Sigmoid colon (tissue), 7 donors: ENCODE measurements around the gene GSG1L. TPM values are rescaled to one million over a fixed set of nuclear protein-coding genes. Genes with fewer than 3 reads are reported as not detected.

Experiments used
- DNase-seq: peaks from one replicate; pipeline ENCODE4 v3.0.0-alpha.2; 2019
- H3K27ac ChIP-seq, 4 donors: fragments of 200-600 bp; sonication (generic); one replicate each; pipeline ENCODE4 v1.5.1; 2016 to 2019; ENCODE audit warnings: mild to moderate bottlenecking in 1 of 4
- H3K27me3 ChIP-seq, 3 donors: fragments of 200-600 bp; sonication (generic); one replicate each; pipeline ENCODE4 v1.5.1; 2019; ENCODE audit warnings: mild to moderate bottlenecking in 1 of 3
- H3K36me3 ChIP-seq, 4 donors: fragments of 200-600 bp; sonication (generic); one replicate each; pipeline ENCODE4 v1.5.1; 2016 to 2019
- H3K4me1 ChIP-seq, 4 donors: fragments of 200-600 bp; sonication (generic); one replicate each; pipeline ENCODE4 v1.5.1; 2017 to 2019
- H3K4me3 ChIP-seq, 4 donors: fragments of 200-600 bp; sonication (generic); one replicate each; pipeline ENCODE4 v1.5.1; 2017 to 2019; ENCODE audit warnings: mild to moderate bottlenecking in 2 of 4, moderate library complexity in 1 of 4
- H3K9me3 ChIP-seq, 4 donors: fragments of 200-600 bp in 3 of 4; sonication (generic) in 3 of 4; one replicate each; pipeline versions ENCODE4 v1.5.1 to v1.6.1; 2013 to 2019
- CTCF ChIP-seq, 4 experiments: fragments of 450-650 bp in 3 of 4; fragments of 200-600 bp in 1 of 4; IDR thresholded peaks; one replicate each; pipeline ENCODE4 v1.5.1; 2016 to 2019; ENCODE audit warnings: antibody characterized with exemption in 4 of 4, mild to moderate bottlenecking in 3 of 4, moderate library complexity in 2 of 4
- EP300 ChIP-seq, 4 donors: sonication (generic); formaldehyde crosslinking; IDR thresholded peaks; one replicate each; pipeline ENCODE4 v1.6.1; 2017; ENCODE audit warnings: antibody characterized with exemption in 4 of 4
- POLR2A ChIP-seq, 2 donors: fragments of 450-650 bp; IDR thresholded peaks; one replicate each; pipeline ENCODE4 v1.6.1; 2016; ENCODE audit warnings: antibody characterized with exemption in 2 of 2, mild to moderate bottlenecking in 2 of 2, moderate library complexity in 2 of 2
- POLR2AphosphoS5 ChIP-seq, 4 donors: sonication (generic); formaldehyde crosslinking; IDR thresholded peaks; one replicate each; pipeline ENCODE4 v1.6.1; 2017; ENCODE audit warnings: antibody characterized with exemption in 4 of 4
- WGBS, 2 donors: extraction: QIAGEN DNeasy Blood & Tissue Kit; methylation state at CpG; one replicate each; pipeline ENCODE4 v1.1.7; 2013; 5-methylcytosine and 5-hydroxymethylcytosine counted together
- intact Hi-C: fragments of 100-400 bp; cut with DNase I; formaldehyde crosslinking; loops from one replicate; pipeline ENCODE4 v1.15.1; 2023
- polyA plus RNA-seq, 3 donors: library from polyadenylated mRNA; stranded (reverse); fragments of 200-250 nt; gene quantifications; one replicate each; pipeline ENCODE4 v1.2.3, GENCODE V29; 2013
- total RNA-seq, 4 donors: library from RNA; depleted of rRNA; stranded (reverse); fragments of >200 nt; gene quantifications; one replicate each; pipeline ENCODE4 v1.1.0, GENCODE V29; 2016
- donor health status: healthy with polysubstance abuse.
- donor health status: Bipolar disorder and iron deficiency.
- donor health status: healthy.

The GSG1L gene
- total and polyA plus RNA-seq, 7 donors, result 0.25 to 0.66 (median 0.36) TPM; not detected in 2

GRCh38 chr16:28108590-28109247 lies 45.2 kb upstream of the GSG1L start:
- DNase-seq, result no peak
- no peak overlapping the region for H3K27ac ChIP-seq
- peaks cover 42 to 95% (median 59%) of the 10 kb centered on the region in 4 donors for H3K36me3 ChIP-seq
- WGBS, 2 donors, result 77 to 82% methylated on average over 12 of the region's 12 CpGs
- TF ChIP-seq POLR2AphosphoS5 (IDR thresholded peaks at IDR 0.05) (no peak), EP300 (IDR thresholded peaks at IDR 0.05) (no peak), CTCF (IDR thresholded peaks at IDR 0.05) (no peak), POLR2A (IDR thresholded peaks at IDR 0.05) (no peak)
- H3K27me3 ChIP-seq, result no peaks in the 10 kb centered on the region
- H3K4me1 ChIP-seq, result no peaks in the 10 kb centered on the region
- no peaks in the 10 kb centered on the region for H3K9me3 ChIP-seq
- intact Hi-C loops, result no loop called here
- no peak overlapping the region for H3K4me3 ChIP-seq

GRCh38 chr16:28107232-28107631 lies 43.7 kb upstream of the GSG1L start:
- WGBS, 2 donors, result 95 to 96% methylated on average over 8 of the region's 8 CpGs
- Histone ChIP-seq H3K9me3 (no peaks in the 10 kb centered on the region), H3K36me3 (peaks cover 51 to 99% (median 68%) of the 10 kb centered on the region in 4 donors), H3K27me3 (no peaks in the 10 kb centered on the region), H3K27ac (no peak overlapping the region), H3K4me1 (no peaks in the 10 kb centered on the region), H3K4me3 (no peak overlapping the region)
- TF ChIP-seq POLR2A (IDR thresholded peaks at IDR 0.05) (no peak), POLR2AphosphoS5 (IDR thresholded peaks at IDR 0.05) (no peak), CTCF (IDR thresholded peaks at IDR 0.05) (no peak), EP300 (IDR thresholded peaks at IDR 0.05) (no peak)
- intact Hi-C loops, result no loop called here
- no peak for DNase-seq

GRCh38 chr16:28106467-28107215 lies 43.1 kb upstream of the GSG1L start:
- no peaks in the 10 kb centered on the region for H3K9me3 ChIP-seq

GRCh38 chr16:28105954-28106353 lies 42.4 kb upstream of the GSG1L start:
- TF ChIP-seq EP300 (IDR thresholded peaks at IDR 0.05), result no peak
- TF ChIP-seq POLR2A (IDR thresholded peaks at IDR 0.05), result no peak
- no peak for TF ChIP-seq POLR2AphosphoS5 (IDR thresholded peaks at IDR 0.05)
- no peak for TF ChIP-seq CTCF (IDR thresholded peaks at IDR 0.05)
- Histone ChIP-seq H3K27me3 (no peaks in the 10 kb centered on the region), H3K4me3 (no peak overlapping the region), H3K9me3 (no peaks in the 10 kb centered on the region), H3K4me1 (no peaks in the 10 kb centered on the region), H3K27ac (no peak overlapping the region), H3K36me3 (peaks cover 50 to 100% (median 70%) of the 10 kb centered on the region in 4 donors)
- no peak for DNase-seq
- WGBS, 2 donors, result 85 to 90% methylated on average over 7 of the region's 7 CpGs
- intact Hi-C loops, result no loop called here

More at GRCh38 chr16:28106467-28107215, 43.1 kb upstream of the GSG1L start:
- Histone ChIP-seq H3K4me3 (no peak overlapping the region), H3K27ac (no peak overlapping the region), H3K36me3 (peaks cover 45 to 99% (median 67%) of the 10 kb centered on the region in 4 donors), H3K27me3 (no peaks in the 10 kb centered on the region), H3K4me1 (no peaks in the 10 kb centered on the region)
- no peak for DNase-seq
- TF ChIP-seq EP300 (IDR thresholded peaks at IDR 0.05) (no peak), POLR2A (IDR thresholded peaks at IDR 0.05) (no peak), CTCF (IDR thresholded peaks at IDR 0.05) (no peak), POLR2AphosphoS5 (IDR thresholded peaks at IDR 0.05) (no peak)
- intact Hi-C loops, result no loop called here
- 89% methylated on average over 5 of the region's 5 CpGs for WGBS, 2 donors
